ENCODE measurements around the gene WDR64. TPM values are rescaled to one million over a fixed set of nuclear protein-coding genes. Genes with fewer than 3 reads are reported as not detected.
A peak's percentile ranks its signal among the peaks of the same experiment; 100 is the strongest.

The WDR64 gene
- total and polyA plus RNA-seq, 11 donors, result not detected

DNA sequence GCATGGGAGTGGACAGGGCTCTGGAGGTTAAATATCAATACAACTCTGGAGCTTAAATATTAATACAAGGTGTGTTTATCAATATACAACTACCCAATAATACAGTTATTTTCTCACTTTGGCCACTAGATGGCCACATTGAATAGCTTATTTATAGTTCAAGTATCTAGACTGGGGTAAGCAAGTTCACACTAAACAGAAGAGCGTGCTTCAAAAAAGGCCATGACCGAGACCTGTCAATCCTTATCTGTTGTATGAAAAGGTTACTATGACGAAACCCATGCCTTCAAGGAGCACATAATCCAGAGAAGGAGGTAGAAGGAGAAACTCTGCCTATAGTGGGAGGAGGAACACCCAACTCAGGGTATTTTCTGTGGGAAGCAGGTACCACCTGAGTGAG, 41.0 kb upstream of the WDR64 start:
- Histone ChIP-seq H3K9me3 (no peaks in the 10 kb centered on the region), H3K27me3 (no peaks in the 10 kb centered on the region), H3K36me3 (no peaks in the 10 kb centered on the region), H3K27ac (no peak overlapping the region), H3K4me3 (no peak overlapping the region), H3K4me1 (peaks cover 0 to 12% (median 0%) of the 10 kb centered on the region in 12 donors)
- 7 to 14% (median 8%) methylated on average over 3 of the region's 3 CpGs for WGBS, 4 donors
- intact Hi-C loops (cut with DNase I), result loop anchor here (5.0 to 10.0 kb wide), 12 partner anchors 76 to 406 kb away; partner anchors contain the start of genes MAP1LC3C (in 7 of the 10), EXO1 (in 1 of the 10) and KMO (in 1 of the 10)
- no peak for DNase-seq
- peak; percentile 78 to 91 (median 82) for ATAC-seq
- no peak for TF ChIP-seq POLR2A (IDR thresholded peaks at IDR 0.05)
- TF ChIP-seq, protein P1, sequence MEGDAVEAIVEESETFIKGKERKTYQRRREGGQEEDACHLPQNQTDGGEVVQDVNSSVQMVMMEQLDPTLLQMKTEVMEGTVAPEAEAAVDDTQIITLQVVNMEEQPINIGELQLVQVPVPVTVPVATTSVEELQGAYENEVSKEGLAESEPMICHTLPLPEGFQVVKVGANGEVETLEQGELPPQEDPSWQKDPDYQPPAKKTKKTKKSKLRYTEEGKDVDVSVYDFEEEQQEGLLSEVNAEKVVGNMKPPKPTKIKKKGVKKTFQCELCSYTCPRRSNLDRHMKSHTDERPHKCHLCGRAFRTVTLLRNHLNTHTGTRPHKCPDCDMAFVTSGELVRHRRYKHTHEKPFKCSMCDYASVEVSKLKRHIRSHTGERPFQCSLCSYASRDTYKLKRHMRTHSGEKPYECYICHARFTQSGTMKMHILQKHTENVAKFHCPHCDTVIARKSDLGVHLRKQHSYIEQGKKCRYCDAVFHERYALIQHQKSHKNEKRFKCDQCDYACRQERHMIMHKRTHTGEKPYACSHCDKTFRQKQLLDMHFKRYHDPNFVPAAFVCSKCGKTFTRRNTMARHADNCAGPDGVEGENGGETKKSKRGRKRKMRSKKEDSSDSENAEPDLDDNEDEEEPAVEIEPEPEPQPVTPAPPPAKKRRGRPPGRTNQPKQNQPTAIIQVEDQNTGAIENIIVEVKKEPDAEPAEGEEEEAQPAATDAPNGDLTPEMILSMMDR (IDR thresholded peaks at IDR 0.05), result peak; percentile 52 to 80 (median 68)

DNA sequence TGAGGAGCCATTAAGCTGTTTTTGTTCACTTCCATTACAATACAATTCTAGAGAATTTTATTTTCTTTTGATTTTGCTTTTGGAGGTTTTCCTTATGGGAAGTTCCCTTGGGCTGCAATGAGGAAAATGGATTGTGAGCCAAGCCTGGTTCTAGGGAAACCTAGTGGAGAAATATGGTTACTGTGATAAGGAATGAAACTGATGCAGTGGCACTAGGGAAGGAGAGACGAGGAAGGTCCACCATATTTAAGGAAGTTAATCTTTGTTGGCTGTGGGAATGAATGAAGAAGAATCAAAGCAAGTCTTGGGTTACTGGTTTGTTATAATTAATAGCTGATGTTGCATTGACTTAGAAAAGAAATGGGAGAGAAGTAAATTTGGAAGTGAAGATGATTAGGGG, 40.3 kb upstream of the WDR64 start:
- Histone ChIP-seq H3K36me3 (no peaks in the 10 kb centered on the region), H3K4me3 (no peak overlapping the region), H3K27me3 (no peaks in the 10 kb centered on the region), H3K4me1 (peaks cover 0 to 12% (median 0%) of the 10 kb centered on the region in 12 donors), H3K9me3 (no peaks in the 10 kb centered on the region), H3K27ac (no peak overlapping the region)
- ATAC-seq, result no peak
- TF ChIP-seq, protein P1 (IDR thresholded peaks at IDR 0.05), result no peak
- no peak for TF ChIP-seq POLR2A (IDR thresholded peaks at IDR 0.05)
- DNase-seq, result no peak
- intact Hi-C loops (cut with DNase I), result loop anchor here (5.0 to 10.0 kb wide), 12 partner anchors 77 to 406 kb away; partner anchors contain the start of genes MAP1LC3C (in 7 of the 10), EXO1 (in 1 of the 10) and KMO (in 1 of the 10)
- WGBS, 4 donors, result 78 to 85% (median 81%) methylated on average over 1 of the region's 1 CpG

DNA sequence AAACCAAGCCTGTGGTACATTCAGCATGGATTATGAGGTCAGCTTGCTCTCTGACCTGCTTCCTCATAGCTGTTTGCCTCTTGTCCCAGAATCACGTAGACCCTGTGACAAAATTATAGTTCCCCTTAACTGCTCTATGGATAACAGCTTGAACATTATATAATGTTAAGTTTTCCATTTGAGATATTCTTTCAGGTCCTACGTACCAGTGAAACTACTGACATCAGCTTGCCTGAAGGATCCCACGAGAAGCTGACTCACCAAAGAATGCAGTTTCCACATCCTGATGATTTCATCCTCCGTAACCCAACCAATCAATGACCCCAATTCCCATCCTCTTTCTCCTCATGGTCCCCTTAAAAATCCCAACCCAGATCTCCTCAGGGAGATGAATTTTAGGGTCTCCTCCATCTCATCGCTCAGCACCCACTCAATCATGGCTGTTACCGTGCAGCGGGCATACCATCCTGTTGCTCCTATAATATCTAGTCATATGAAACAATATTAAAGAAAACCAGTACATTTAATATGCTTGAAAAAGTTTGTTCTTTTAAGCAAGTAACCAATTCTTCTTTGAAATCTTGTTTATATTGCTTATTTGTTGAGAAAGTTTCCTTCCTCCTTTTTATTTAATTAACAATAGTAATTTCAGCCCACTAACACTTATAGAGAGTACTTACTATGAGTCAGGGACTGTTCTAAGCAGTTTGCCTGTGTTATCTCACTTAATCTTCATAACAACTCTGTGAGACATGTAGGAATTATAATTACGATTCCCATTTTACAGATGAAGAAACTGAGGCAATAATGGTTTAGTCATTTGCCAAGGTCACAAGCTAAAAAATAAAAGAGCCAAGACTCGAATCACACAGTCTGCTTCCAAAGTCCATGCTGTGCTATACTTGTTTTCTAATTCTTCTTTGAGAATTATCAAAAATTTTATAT, 39.3 kb upstream of the WDR64 start:
- H3K36me3 ChIP-seq, result no peaks in the 10 kb centered on the region
- WGBS, 4 donors, result 78 to 82% (median 80%) methylated on average over 9 of the region's 9 CpGs
- H3K27ac ChIP-seq, result peak overlapping the region in 1 of 12 donors; percentile 43
- DNase-seq (no peak), ATAC-seq (no peak)
- H3K4me3 ChIP-seq, result no peak overlapping the region
- intact Hi-C loops (cut with DNase I), result loop anchor here (5.0 to 10.0 kb wide), 12 partner anchors 78 to 404 kb away; partner anchors contain the start of genes MAP1LC3C (in 7 of the 10), EXO1 (in 1 of the 10) and KMO (in 1 of the 10)
- no peaks in the 10 kb centered on the region for H3K27me3 ChIP-seq
- H3K4me1 ChIP-seq, result peaks cover 0 to 12% (median 0%) of the 10 kb centered on the region in 12 donors
- H3K9me3 ChIP-seq, result no peaks in the 10 kb centered on the region
- TF ChIP-seq POLR2A (IDR thresholded peaks at IDR 0.05), result no peak
- TF ChIP-seq, protein P1 (IDR thresholded peaks at IDR 0.05), result no peak

DNA sequence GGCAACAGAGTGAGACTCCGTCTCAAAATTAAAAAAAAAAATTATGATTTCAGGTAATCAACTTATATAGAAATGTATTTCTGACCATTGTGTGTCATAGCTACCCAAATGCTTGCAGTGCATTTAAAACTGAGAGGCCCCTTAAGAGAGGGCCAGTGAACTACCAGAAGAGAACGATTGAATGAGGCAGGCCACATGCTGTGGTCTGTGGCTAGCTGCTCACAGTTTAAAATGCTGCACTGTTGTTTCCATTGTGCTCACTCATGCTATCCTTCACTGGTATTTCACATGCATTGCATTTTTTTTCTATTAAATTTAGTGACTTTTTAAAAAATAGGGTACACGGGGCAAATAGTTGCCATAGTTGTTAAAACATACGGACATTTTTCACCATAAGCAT, 37.9 kb upstream of the WDR64 start:
- H3K9me3 ChIP-seq, result no peaks in the 10 kb centered on the region
- 90 to 93% (median 91%) methylated on average over 4 of the region's 4 CpGs for whole genome bisulfite sequencing, 4 donors
- H3K27me3 ChIP-seq, result no peaks in the 10 kb centered on the region
- DNase-seq (no peak), ATAC-seq (no peak)
- H3K4me3 ChIP-seq, result no peak overlapping the region
- no peak overlapping the region for H3K27ac ChIP-seq
- H3K4me1 ChIP-seq, result peaks cover 0 to 12% (median 0%) of the 10 kb centered on the region in 12 donors
- H3K36me3 ChIP-seq, result no peaks in the 10 kb centered on the region
- TF ChIP-seq POLR2A (IDR thresholded peaks at IDR 0.05), result no peak
- TF ChIP-seq, protein P1 (IDR thresholded peaks at IDR 0.05), result no peak
- intact Hi-C loops (cut with DNase I), result loop anchor here (5.0 to 10.0 kb wide), 12 partner anchors 79 to 403 kb away; partner anchors contain the start of genes MAP1LC3C (in 7 of the 10), EXO1 (in 1 of the 10) and KMO (in 1 of the 10)

Data from heart left ventricle (tissue), 16 donors.